ENCODE results near the gene MRAP. TPM values are rescaled to one million over a fixed set of nuclear protein-coding genes. Genes with fewer than 3 reads are reported as not detected.
A peak's percentile ranks its signal among the peaks of the same experiment; 100 is the strongest.

The MRAP gene
- total RNA-seq, 1 donor, result not detected

DNA sequence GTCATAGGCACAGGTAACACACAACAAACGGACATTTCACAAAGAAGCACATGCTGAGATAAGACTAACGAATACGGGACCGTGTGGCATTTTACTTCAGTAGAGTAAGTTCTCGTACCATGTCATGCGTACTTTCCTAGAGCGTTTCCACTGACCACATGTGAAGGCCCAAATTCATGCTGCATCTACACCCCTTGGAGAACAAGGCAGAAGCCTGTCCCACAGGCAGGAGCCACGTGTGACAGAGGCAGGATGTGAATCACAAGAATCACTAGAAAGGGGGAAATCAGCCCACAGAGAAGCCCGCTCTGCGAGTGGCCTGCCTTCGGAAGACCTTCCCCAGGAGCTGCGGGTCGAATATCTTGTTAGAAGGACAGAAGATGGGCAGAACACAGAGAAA is 52.3 kb downstream of the MRAP start:
- TF ChIP-seq, protein P1, sequence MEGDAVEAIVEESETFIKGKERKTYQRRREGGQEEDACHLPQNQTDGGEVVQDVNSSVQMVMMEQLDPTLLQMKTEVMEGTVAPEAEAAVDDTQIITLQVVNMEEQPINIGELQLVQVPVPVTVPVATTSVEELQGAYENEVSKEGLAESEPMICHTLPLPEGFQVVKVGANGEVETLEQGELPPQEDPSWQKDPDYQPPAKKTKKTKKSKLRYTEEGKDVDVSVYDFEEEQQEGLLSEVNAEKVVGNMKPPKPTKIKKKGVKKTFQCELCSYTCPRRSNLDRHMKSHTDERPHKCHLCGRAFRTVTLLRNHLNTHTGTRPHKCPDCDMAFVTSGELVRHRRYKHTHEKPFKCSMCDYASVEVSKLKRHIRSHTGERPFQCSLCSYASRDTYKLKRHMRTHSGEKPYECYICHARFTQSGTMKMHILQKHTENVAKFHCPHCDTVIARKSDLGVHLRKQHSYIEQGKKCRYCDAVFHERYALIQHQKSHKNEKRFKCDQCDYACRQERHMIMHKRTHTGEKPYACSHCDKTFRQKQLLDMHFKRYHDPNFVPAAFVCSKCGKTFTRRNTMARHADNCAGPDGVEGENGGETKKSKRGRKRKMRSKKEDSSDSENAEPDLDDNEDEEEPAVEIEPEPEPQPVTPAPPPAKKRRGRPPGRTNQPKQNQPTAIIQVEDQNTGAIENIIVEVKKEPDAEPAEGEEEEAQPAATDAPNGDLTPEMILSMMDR (IDR thresholded peaks at IDR 0.05; ENCODE audit: insufficient read depth, low read depth, low read length), result no peak
- no peak for DNase-seq (ENCODE audit: low read depth)

DNA sequence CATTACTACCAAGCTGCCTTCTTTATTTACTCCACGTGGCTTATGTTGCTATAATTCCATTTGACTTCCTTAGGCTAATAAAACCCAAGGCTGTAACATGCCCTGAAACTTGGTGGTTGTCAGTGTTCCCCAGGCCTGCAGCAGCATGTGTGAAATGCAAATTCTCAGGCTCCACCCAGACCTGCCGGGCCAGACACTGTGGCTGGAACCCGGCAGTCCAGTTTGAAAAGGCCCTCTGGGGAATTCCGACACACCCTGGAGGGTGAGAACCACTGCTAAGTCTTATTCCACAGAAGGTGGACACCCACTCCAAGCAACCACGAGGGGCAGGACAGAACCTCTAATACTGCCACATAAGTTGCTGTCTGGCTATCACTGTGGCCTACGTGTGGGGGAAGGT is 52.8 kb downstream of the MRAP start:
- DNase-seq (ENCODE audit: low read depth), result no peak
- TF ChIP-seq, protein P1 (IDR thresholded peaks at IDR 0.05; ENCODE audit: insufficient read depth, low read depth, low read length), result no peak
- no peak overlapping the region for H3K4me3 ChIP-seq (ENCODE audit: low read depth, low read length)

More for the DNA sequence above, 52.3 kb downstream of the MRAP start:
- no peak overlapping the region for H3K4me3 ChIP-seq (ENCODE audit: low read depth, low read length)

DNA sequence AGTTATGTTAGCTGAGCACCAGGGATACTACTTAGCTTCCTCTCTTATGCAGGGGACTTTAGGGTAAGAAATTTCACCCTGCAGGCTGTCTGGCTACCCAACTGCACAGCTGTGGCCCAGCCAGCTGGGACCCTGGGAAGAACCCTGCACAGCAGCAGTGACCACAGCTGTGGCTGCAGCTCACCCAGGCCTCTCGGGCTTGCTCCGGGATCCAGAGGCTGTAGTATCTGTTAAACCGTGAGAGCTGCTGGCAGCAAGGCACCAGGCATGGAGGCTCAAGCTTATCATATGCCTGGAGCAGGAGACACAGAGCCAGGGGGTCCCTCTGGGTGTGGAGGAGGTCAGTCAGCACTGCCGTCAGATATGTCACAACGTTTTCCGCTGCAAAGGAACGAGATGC is 53.9 kb downstream of the MRAP start:
- TF ChIP-seq, protein P1 (IDR thresholded peaks at IDR 0.05; ENCODE audit: insufficient read depth, low read depth, low read length), result no peak
- no peak for DNase-seq (ENCODE audit: low read depth)
- H3K4me3 ChIP-seq (ENCODE audit: low read depth, low read length), result no peak overlapping the region

DNA sequence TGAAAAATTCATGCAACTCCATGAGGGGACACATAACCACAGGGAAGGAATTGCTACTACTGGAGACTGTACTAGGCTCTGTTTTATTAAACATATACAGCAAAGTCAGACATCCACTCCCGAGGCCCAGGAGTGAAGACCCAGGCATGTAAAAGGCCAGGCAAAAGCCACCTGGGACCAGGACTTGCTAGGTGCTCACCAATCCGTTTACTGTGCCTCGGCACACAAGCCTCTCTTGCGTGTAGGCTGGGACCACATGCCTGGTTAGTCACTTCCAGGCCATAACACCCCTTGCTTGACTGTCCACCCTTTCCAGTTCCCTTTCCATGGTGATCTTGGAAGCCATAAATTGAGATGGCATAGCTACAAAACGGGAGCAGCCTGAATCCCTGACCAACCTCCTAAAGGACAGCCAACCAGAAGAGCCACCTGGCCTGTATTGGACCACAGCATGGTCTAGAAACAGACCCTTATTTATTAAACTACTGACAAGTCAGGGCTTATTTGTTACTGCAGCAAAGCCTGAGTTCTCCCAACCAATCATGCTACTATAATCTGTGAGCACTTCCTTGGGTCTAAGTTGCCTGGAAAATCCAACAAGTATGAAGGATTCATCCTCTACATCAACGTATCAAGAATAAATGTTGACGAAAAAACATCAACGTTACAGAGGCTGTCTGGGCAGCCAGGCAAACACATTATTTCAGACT is 54.5 kb downstream of the MRAP start:
- TF ChIP-seq, protein P1 (IDR thresholded peaks at IDR 0.05; ENCODE audit: insufficient read depth, low read depth, low read length), result no peak
- H3K4me3 ChIP-seq (ENCODE audit: low read depth, low read length), result no peak overlapping the region
- DNase-seq (ENCODE audit: low read depth), result no peak

DNA sequence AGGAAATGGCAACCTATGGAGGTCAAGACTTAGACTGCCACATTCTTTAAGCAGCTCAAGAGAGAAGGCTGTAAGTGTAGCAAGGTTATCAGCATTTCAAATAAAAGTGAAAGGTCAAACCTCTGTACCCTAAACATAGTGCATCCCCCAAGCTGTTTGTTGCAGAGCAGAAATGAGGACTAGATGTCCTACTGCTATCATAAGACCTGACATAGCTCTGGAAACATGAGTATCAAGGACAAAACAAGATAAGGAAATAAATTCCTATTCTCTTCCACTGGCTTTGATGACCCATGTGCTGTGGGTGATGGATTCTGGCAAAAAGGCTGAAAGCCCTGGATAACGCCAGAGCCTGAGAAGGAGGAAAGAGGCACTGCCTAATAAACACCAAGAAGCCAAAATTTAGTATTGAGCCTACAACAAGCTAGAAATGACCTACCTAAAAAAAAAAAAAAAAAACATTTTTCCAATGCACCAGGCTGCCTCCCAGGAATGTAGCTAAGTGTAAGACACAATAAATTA is 58.3 kb downstream of the MRAP start:
- no peak for DNase-seq (ENCODE audit: low read depth)
- TF ChIP-seq, protein P1 (IDR thresholded peaks at IDR 0.05; ENCODE audit: insufficient read depth, low read depth, low read length), result no peak
- H3K4me3 ChIP-seq (ENCODE audit: low read depth, low read length), result no peak overlapping the region

DNA sequence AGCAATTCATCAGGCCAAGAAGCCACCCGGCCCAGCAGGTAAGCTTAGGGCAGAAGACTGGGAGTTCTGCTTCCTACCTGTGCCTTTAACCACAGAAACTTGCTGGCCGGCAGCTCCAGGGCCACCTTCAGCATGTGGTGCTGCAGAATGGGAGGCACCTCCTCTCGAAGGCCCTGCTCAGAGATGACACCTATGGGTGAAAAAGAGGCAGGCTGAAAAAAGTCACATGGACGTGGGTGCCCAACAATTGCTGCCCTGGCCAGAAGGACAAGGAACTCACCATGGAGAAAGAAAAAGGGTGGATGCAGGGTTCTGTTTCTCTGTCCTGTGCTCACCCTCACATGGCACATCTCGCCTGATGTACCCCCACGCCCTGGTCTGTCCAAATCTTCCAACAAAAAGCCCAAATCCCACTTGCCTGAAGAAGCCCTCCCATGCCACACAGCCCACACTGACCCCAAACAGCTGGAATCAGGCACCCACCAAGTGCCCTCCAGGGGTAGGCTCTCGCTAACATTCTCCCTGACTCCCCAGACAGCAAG is 61.1 kb downstream of the MRAP start:
- no peak overlapping the region for H3K4me3 ChIP-seq (ENCODE audit: low read depth, low read length)
- no peak for DNase-seq (ENCODE audit: low read depth)
- TF ChIP-seq, protein P1 (IDR thresholded peaks at IDR 0.05; ENCODE audit: insufficient read depth, low read depth, low read length), result peak; percentile 37

Data from fibroblast of villous mesenchyme (primary cell).